Mammary epithelial cell (primary cell): ENCODE measurements around the gene NDUFB8.

ENCODE experiments used
- CTCF ChIP-seq, 2 donors: IDR thresholded peaks in 1 of 2; conservative IDR thresholded peaks in 1 of 2; 2 replicates each; pipeline ENCODE4 v1.5.1; 2011 to 2012; ENCODE audit warnings: inconsistent platforms in 2 of 2, low read length in 2 of 2, mild to moderate bottlenecking in 2 of 2, control low read depth in 1 of 2, low read depth in 1 of 2; ENCODE audit not compliant: insufficient read depth in 1 of 2; ENCODE audit errors: extremely low read depth in 1 of 2
- EZH2 ChIP-seq: IDR thresholded peaks from 2 replicates; pipeline ENCODE4 v1.6.1; 2012; ENCODE audit warnings: low read length, inconsistent platforms, borderline replicate concordance

DNA sequence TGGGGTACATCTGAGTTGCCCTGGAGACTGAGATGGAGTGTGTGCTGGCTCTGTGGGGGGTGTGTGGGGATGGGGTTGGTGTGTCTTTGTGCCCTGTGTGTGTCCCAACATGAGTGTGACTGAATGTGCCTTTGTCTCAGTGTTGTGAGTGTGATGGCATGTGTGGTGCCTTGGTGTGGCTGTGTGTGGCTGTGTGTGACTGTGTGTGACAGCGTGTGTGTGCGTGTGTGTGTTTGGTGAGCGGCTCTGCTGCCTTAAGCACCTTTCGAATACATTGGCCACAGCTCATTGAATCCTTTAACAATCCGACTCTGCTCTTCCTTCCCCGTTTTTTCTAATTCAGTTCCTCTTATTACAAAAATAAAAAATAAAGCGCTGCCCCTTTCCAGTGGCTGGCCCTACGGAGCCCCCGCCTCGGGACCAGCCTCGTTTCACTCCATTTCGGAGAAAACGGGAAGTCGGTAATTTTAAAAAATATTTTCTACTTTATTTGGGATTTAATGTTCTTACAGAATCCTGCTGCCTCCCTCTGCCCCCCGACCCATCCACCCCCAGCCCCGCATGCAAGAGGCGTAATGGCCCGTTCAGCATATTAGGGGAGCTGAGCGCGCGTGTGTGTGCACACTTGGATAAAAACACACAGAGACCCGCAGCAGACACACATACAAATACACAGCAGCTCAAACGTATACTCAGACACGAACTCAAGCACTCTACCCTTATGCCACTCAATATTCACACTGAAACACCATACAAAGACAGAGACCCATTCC lies 41.6 kb upstream of the NDUFB8 start:
- TF ChIP-seq CTCF (conservative IDR thresholded peaks at IDR 0.05 in 1 of 2, IDR thresholded peaks at IDR 0.05 in 1 of 2; ENCODE audit: extremely low read depth in 1 of 2, insufficient read depth in 1 of 2, low read depth in 1 of 2, low read length in 2 of 2) (no peak), EZH2 (no peak)
